Measurements from ENCODE around the gene MCTP1.

Gene MCTP1

DNA sequence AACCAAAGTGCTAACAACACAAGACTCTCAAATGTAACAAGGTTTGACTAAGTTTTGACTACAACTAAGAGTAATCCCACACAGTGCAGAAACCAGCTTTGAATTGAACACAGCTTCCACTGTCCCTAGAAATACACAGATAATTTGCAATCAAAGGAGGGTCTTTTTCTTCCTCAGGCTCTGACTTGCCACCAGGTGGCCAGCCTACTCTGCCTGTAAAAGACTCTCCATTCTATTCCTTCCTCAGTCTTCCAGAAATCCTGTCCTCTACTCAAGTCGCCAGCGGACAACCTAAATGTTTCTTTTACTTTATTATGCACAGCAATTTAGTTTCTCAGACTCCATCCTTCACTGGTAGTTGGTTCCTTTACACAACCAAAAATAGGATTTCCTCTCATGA is 32.2 kb upstream of the MCTP1 start:
- no peak overlapping the region for H3K27ac ChIP-seq
- H3K36me3 ChIP-seq (replicated peaks): no peaks in the 10 kb centered on the region
- H3K4me3 ChIP-seq (ENCODE audit: low read depth, low read length): no peak overlapping the region
- TF ChIP-seq, protein P1, sequence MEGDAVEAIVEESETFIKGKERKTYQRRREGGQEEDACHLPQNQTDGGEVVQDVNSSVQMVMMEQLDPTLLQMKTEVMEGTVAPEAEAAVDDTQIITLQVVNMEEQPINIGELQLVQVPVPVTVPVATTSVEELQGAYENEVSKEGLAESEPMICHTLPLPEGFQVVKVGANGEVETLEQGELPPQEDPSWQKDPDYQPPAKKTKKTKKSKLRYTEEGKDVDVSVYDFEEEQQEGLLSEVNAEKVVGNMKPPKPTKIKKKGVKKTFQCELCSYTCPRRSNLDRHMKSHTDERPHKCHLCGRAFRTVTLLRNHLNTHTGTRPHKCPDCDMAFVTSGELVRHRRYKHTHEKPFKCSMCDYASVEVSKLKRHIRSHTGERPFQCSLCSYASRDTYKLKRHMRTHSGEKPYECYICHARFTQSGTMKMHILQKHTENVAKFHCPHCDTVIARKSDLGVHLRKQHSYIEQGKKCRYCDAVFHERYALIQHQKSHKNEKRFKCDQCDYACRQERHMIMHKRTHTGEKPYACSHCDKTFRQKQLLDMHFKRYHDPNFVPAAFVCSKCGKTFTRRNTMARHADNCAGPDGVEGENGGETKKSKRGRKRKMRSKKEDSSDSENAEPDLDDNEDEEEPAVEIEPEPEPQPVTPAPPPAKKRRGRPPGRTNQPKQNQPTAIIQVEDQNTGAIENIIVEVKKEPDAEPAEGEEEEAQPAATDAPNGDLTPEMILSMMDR (IDR thresholded peaks at IDR 0.05; ENCODE audit: low read depth, low read length, missing control alignments): peak; percentile 47
- in situ Hi-C loops (cut with HindIII; ENCODE audit: low pct_ligation_motif_present, low sequenced_read_pairs): no loop called here
- no peak for DNase-seq
- H3K27me3 ChIP-seq (replicated peaks): no peaks in the 10 kb centered on the region

DNA sequence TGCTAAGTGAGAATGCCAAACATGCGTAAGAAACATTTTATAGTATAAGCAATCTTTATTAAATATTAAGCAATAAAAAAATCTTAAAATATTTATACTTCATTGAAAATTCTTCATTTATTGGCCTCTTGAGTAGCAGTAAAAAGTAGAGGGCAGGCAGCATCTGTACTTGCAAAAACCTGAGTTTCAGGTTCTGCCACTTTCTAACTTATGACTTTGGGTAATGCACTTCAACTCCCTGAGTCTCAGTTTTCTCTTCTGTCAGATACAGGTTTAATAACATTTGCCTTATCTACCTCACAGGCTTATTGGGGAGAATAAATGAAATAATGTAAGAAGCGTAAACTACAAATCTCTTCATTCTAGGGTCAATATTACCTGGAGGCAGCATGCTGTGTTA is 19.8 kb upstream of the MCTP1 start:
- no peaks in the 10 kb centered on the region for H3K36me3 ChIP-seq (replicated peaks)
- no peaks in the 10 kb centered on the region for H3K27me3 ChIP-seq (replicated peaks)
- H3K4me3 ChIP-seq (ENCODE audit: low read depth, low read length): no peak overlapping the region
- DNase-seq: no peak
- no peak overlapping the region for H3K27ac ChIP-seq
- in situ Hi-C loops (cut with HindIII; ENCODE audit: low pct_ligation_motif_present, low sequenced_read_pairs): no loop called here
- TF ChIP-seq, protein P1 (IDR thresholded peaks at IDR 0.05; ENCODE audit: low read depth, low read length, missing control alignments): no peak

DNA sequence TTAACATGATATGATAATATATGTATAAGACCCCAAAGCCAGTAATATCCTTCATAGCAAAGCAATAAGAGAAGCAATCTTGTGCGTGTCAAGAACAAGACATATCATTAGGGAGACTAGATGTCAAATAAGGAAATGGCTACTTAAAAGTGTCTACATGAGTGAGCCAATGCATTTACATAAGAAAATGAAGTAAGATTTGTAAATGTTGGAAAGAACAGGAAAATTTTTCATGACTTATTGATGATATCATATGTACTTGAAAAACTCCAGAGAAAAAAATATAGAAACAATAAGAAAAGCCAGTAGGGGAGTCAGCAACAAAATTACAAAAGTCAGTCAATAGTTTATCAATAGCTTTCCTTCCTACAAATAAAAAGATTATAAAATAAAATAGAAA is 13.8 kb upstream of the MCTP1 start:
- Histone ChIP-seq H3K27me3 (replicated peaks) (no peaks in the 10 kb centered on the region), H3K27ac (no peak overlapping the region), H3K36me3 (replicated peaks) (no peaks in the 10 kb centered on the region), H3K4me3 (ENCODE audit: low read depth, low read length) (no peak overlapping the region)
- TF ChIP-seq, protein P1 (IDR thresholded peaks at IDR 0.05; ENCODE audit: low read depth, low read length, missing control alignments): no peak
- DNase-seq: no peak
- in situ Hi-C loops (cut with HindIII; ENCODE audit: low pct_ligation_motif_present, low sequenced_read_pairs): no loop called here

DNA sequence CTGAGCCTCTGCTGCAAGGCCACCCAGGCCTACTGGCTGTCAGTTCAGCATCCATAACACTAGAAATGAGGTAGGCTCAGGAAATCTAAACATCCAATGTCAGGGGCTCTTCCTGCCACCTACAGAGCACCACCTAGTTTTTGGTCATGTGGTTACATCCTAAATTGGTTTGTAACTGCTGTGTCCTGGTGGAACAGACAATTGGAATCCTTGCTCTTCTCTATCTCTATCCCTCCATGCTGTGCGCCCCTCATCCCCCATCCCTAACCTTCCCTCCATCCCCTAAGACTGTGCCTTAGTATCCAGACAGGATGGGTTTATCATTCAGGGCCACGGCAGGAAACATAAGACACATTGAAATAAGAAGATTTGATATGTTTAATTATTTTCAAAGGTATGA is 11.4 kb upstream of the MCTP1 start:
- TF ChIP-seq, protein P1 (IDR thresholded peaks at IDR 0.05; ENCODE audit: low read depth, low read length, missing control alignments): no peak
- Histone ChIP-seq H3K27me3 (replicated peaks) (no peaks in the 10 kb centered on the region), H3K4me3 (ENCODE audit: low read depth, low read length) (no peak overlapping the region), H3K27ac (no peak overlapping the region), H3K36me3 (replicated peaks) (no peaks in the 10 kb centered on the region)
- in situ Hi-C loops (cut with HindIII; ENCODE audit: low pct_ligation_motif_present, low sequenced_read_pairs): no loop called here
- DNase-seq: no peak

DNA sequence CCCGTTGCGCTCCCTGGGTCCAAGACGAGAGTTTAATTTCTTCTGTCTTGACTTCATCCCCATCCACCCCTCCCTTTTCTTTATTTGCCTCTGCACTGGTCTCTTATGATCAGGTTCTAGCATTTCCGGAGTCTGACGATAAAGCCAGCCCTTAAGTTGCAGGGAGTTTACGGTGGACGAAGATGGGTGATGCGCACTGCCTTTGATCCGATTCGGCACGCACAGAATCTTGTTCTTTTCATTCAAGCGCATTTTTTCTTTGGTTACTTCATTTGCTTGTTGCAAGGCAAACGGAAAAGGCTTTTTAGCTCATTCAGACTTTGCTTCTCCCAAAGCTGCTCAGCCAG is 488 bp upstream of the MCTP1 start:
- Histone ChIP-seq H3K27me3 (replicated peaks) (peaks cover 45% of the 10 kb centered on the region), H3K27ac (no peak overlapping the region), H3K4me3 (ENCODE audit: low read depth, low read length) (peak overlapping the region; percentile 60), H3K36me3 (replicated peaks) (no peaks in the 10 kb centered on the region)
- in situ Hi-C loops (cut with HindIII; ENCODE audit: low pct_ligation_motif_present, low sequenced_read_pairs): no loop called here
- DNase-seq: no peak
- TF ChIP-seq, protein P1 (IDR thresholded peaks at IDR 0.05; ENCODE audit: low read depth, low read length, missing control alignments): no peak

DNA sequence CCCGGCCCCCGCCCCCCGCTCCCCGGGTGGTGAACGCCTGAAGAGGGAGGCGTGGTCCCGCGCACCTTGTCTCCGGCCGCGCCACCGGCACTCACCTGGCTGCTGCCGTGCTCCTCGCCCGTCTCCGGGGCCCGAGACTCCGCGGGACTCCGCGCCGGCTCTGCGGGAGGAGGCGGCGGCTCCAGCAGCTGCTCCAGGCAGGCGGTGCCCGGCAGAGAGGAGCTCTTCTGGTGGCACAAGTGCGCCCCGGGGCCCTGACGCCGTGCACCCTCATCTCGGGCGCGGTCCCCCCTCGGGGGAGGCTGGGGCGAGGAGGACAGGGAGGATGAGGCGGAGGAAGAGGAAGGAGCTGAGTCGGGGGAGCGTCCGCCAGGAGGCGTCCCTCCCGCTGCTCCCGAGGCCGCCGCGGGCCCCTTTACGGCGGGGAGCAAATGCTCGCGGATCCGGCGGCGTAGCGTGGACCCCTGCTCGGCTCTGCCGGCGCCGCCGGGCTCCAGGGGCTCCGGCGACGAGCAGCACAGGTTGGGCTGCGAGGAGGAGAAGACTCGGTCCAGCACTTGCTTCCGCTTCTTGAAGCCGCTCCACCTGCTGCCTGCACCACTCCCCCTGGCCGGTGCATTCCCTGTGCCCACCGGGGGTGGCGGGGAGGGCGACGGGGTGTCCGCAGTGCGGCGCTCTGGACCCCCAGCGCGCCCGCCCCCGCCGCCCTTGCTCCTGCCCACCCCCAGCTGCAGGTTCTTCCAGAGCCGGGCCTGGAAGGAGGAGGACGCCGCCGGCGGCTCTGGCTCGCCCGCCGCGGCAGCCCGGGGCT is 928 bp downstream of the MCTP1 start:
- no peak overlapping the region for H3K27ac ChIP-seq
- peaks cover 43% of the 10 kb centered on the region for H3K27me3 ChIP-seq (replicated peaks)
- DNase-seq: no peak
- in situ Hi-C loops (cut with HindIII; ENCODE audit: low pct_ligation_motif_present, low sequenced_read_pairs): no loop called here
- H3K4me3 ChIP-seq (ENCODE audit: low read depth, low read length): peak overlapping the region; percentile 60
- no peaks in the 10 kb centered on the region for H3K36me3 ChIP-seq (replicated peaks)
- TF ChIP-seq, protein P1 (IDR thresholded peaks at IDR 0.05; ENCODE audit: low read depth, low read length, missing control alignments): peak; percentile 67

Data from brain microvascular endothelial cell (primary cell).